DND-41 (cell line): ENCODE data around the gene TLCD5.

ENCODE experiments used
- ATAC-seq: fragments of 200-7000 bp; cut with Tn5 transposase; 3 replicates; pipeline ENCODE4 v1.9.1; 2021; ENCODE audit warnings: low read depth; ENCODE audit not compliant: insufficient read depth
- DNase-seq: peaks from one replicate; pipeline ENCODE4 v3.0.0-alpha.2; 2020
- H2AFZ ChIP-seq: 2 replicates; pipeline ENCODE4 v1.6.0; 2012; ENCODE audit warnings: low read depth, low read length
- H3K27ac ChIP-seq: 2 replicates; pipeline ENCODE4 v1.5.1; 2012; ENCODE audit warnings: low read length, inconsistent platforms
- H3K27me3 ChIP-seq: fragments of 200-600 bp; sonication (generic); 2 replicates; pipeline ENCODE4 v1.6.0; 2012; ENCODE audit warnings: low read length, mild to moderate bottlenecking, inconsistent platforms; ENCODE audit not compliant: insufficient read depth, poor library complexity
- H3K36me3 ChIP-seq: 2 replicates; pipeline ENCODE4 v1.5.1; 2012; ENCODE audit warnings: low read length, inconsistent platforms; ENCODE audit not compliant: insufficient read depth
- H3K4me1 ChIP-seq: 2 replicates; pipeline ENCODE4 v1.5.1; 2012; ENCODE audit warnings: mild to moderate bottlenecking, low read length; ENCODE audit not compliant: insufficient read depth
- H3K4me2 ChIP-seq: 2 replicates; pipeline ENCODE4 v1.6.0; 2012; ENCODE audit warnings: mild to moderate bottlenecking, moderate library complexity, low read length, inconsistent platforms; ENCODE audit not compliant: insufficient read depth
- H3K4me3 ChIP-seq, 2 experiments: fragments of 200-600 bp in 1 of 2; shearing (Covaris generic) in 1 of 2; 2 replicates each; pipeline ENCODE4 v1.5.1; 2012 to 2016; ENCODE audit warnings: inconsistent platforms in 2 of 2, low read length in 2 of 2, mild to moderate bottlenecking in 2 of 2, low read depth in 1 of 2, moderate library complexity in 1 of 2
- H3K79me2 ChIP-seq: 2 replicates; pipeline ENCODE4 v1.6.0; 2012; ENCODE audit warnings: low read length, inconsistent platforms; ENCODE audit not compliant: insufficient read depth
- H3K9ac ChIP-seq: 2 replicates; pipeline ENCODE4 v1.6.0; 2012; ENCODE audit warnings: low read depth, mild to moderate bottlenecking, inconsistent platforms, low read length, moderate library complexity
- H3K9me3 ChIP-seq: 2 replicates; pipeline ENCODE4 v1.5.1; 2012; ENCODE audit warnings: low read length, moderate library complexity, mild to moderate bottlenecking, inconsistent platforms; ENCODE audit not compliant: insufficient read depth, severe bottlenecking
- H4K20me1 ChIP-seq: 2 replicates; pipeline ENCODE4 v1.6.0; 2012; ENCODE audit warnings: low read length; ENCODE audit not compliant: insufficient read depth
- EZH2 ChIP-seq: IDR thresholded peaks from 3 replicates; pipeline ENCODE4 v1.6.1; 2012; ENCODE audit warnings: borderline replicate concordance, low read depth, mild to moderate bottlenecking, moderate library complexity, low read length, inconsistent platforms; ENCODE audit not compliant: severe bottlenecking
- TF ChIP-seq, protein P1 (sequence below): IDR thresholded peaks from 2 replicates; pipeline ENCODE4 v1.5.1; 2012; ENCODE audit warnings: borderline replicate concordance, low read length, moderate library complexity, mild to moderate bottlenecking; ENCODE audit not compliant: poor library complexity, severe bottlenecking; ENCODE audit errors: extremely low read depth

The TLCD5 gene

GRCh38 chr11:120343429-120343828 lies 18.3 kb downstream of the TLCD5 start:
- H3K36me3 ChIP-seq, result no peaks in the 10 kb centered on the region
- no peaks in the 10 kb centered on the region for H3K79me2 ChIP-seq
- ATAC-seq, result no peak
- H2AFZ ChIP-seq, result no peak overlapping the region
- no peak for DNase-seq
- no peak overlapping the region for H3K4me2 ChIP-seq
- TF ChIP-seq EZH2, result no peak
- TF ChIP-seq, protein P1, sequence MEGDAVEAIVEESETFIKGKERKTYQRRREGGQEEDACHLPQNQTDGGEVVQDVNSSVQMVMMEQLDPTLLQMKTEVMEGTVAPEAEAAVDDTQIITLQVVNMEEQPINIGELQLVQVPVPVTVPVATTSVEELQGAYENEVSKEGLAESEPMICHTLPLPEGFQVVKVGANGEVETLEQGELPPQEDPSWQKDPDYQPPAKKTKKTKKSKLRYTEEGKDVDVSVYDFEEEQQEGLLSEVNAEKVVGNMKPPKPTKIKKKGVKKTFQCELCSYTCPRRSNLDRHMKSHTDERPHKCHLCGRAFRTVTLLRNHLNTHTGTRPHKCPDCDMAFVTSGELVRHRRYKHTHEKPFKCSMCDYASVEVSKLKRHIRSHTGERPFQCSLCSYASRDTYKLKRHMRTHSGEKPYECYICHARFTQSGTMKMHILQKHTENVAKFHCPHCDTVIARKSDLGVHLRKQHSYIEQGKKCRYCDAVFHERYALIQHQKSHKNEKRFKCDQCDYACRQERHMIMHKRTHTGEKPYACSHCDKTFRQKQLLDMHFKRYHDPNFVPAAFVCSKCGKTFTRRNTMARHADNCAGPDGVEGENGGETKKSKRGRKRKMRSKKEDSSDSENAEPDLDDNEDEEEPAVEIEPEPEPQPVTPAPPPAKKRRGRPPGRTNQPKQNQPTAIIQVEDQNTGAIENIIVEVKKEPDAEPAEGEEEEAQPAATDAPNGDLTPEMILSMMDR, result no peak
- H3K4me1 ChIP-seq, result peaks cover 12% of the 10 kb centered on the region
- H3K27me3 ChIP-seq, result peaks cover 61% of the 10 kb centered on the region
- no peak overlapping the region for H3K9ac ChIP-seq
- no peak overlapping the region for H3K4me3 ChIP-seq
- no peak overlapping the region for H3K27ac ChIP-seq
- H3K9me3 ChIP-seq, result no peaks in the 10 kb centered on the region
- peaks cover 31% of the 10 kb centered on the region for H4K20me1 ChIP-seq

DNA sequence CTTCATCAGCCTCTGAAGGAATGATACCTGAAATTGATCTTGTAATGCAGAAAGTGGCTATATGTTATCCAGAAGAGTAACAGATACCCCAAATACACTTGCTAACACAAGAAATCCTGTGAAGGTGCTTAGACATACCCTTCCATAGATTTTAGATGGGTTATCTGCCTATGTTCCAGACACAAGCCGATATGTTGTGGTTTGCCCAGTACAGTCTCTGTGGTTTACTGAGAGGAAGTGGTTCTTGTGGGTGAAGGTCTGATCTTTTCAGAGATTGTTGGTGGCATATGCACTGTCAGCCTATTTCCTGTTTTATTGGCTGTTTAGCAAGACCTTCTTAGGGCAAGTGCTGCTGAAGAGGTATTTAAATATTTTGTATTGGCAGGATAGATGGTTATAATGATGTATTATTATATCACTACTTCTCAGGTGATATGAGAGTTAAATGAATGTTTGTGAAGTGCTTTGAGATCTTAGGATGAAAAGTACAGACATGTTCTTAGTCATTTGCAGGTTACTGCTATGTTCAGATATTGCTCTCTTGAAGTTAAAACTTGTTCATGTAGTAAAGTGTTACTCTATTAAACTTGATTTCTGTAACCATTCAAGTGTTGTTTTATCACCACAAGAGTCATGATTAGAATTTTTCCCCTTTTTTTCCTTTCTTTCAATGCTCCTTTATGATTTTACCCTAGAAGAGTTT lies 19.4 kb downstream of the TLCD5 start:
- no peak overlapping the region for H3K9ac ChIP-seq

DNA sequence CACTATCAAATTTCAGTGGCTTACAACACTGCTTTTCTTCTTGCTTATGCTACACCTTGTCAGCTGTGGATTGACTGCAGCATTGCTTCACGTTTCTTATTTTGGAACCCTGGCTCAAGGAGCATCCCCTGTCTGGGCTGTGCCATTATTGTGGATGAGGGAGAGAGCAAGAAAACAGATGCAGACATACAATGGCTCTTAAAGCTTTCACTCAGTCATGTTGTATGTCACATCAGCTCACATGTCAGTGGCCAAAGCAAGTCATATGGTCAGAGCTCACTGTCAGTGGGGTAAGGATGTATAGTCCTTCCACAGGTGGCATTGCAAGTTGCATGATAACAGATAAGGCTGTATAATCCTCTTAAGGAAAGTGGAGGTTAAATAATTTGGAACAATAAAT lies 21.1 kb downstream of the TLCD5 start:
- H3K4me3 ChIP-seq, result no peak overlapping the region
- no peak overlapping the region for H3K9ac ChIP-seq
- H4K20me1 ChIP-seq, result peaks cover 23% of the 10 kb centered on the region
- no peaks in the 10 kb centered on the region for H3K9me3 ChIP-seq
- H3K36me3 ChIP-seq, result no peaks in the 10 kb centered on the region
- DNase-seq (no peak), ATAC-seq (no peak)
- TF ChIP-seq, protein P1, result no peak
- no peak for TF ChIP-seq EZH2
- H3K27ac ChIP-seq, result no peak overlapping the region
- H3K4me2 ChIP-seq, result no peak overlapping the region
- H3K79me2 ChIP-seq, result no peaks in the 10 kb centered on the region
- H2AFZ ChIP-seq, result no peak overlapping the region
- peaks cover 12% of the 10 kb centered on the region for H3K4me1 ChIP-seq
- H3K27me3 ChIP-seq, result peaks cover 42% of the 10 kb centered on the region

More for the DNA sequence above, 19.4 kb downstream of the TLCD5 start:
- Histone ChIP-seq H2AFZ (no peak overlapping the region), H3K4me3 (no peak overlapping the region), H3K27ac (no peak overlapping the region), H4K20me1 (peaks cover 25% of the 10 kb centered on the region), H3K36me3 (no peaks in the 10 kb centered on the region), H3K9me3 (no peaks in the 10 kb centered on the region), H3K27me3 (peaks cover 56% of the 10 kb centered on the region), H3K4me2 (no peak overlapping the region), H3K4me1 (peaks cover 12% of the 10 kb centered on the region), H3K79me2 (no peaks in the 10 kb centered on the region)
- peak; percentile 98 for ATAC-seq
- DNase-seq, result peak; percentile 75
- TF ChIP-seq EZH2, result no peak
- TF ChIP-seq, protein P1, result no peak
